ENCODE measurements around the gene TMEM236. TPM values are rescaled to one million over a fixed set of nuclear protein-coding genes. Genes with fewer than 3 reads are reported as not detected.

TMEM236 gene
- total RNA-seq, 4 donors from 2014 or later = 0.34 to 1.2 (median 0.89) TPM

GRCh38 chr10:17782921-17783665 lies 31.1 kb downstream of the TMEM236 start:
- no peaks in the 10 kb centered on the region for H3K9me3 ChIP-seq
- WGBS = 72% methylated on average over 16 of the region's 16 CpGs
- no peak for TF ChIP-seq EP300 (IDR thresholded peaks at IDR 0.05)
- no peaks in the 10 kb centered on the region for H3K27me3 ChIP-seq
- no peak for DNase-seq (ENCODE audit: extremely low spot score)
- intact Hi-C loops (cut with DNase I) = no loop called here
- H3K4me1 ChIP-seq = peaks cover 0 to 10% (median 10%) of the 10 kb centered on the region in 4 donors
- H3K4me3 ChIP-seq = no peak overlapping the region
- H3K36me3 ChIP-seq = no peaks in the 10 kb centered on the region
- H3K27ac ChIP-seq (replicated peaks in 1 of 4) = no peak overlapping the region

GRCh38 chr10:17783751-17784150 lies 31.8 kb downstream of the TMEM236 start:
- Histone ChIP-seq H3K27ac (replicated peaks in 1 of 4) (no peak overlapping the region), H3K36me3 (no peaks in the 10 kb centered on the region), H3K27me3 (no peaks in the 10 kb centered on the region), H3K4me3 (no peak overlapping the region), H3K9me3 (no peaks in the 10 kb centered on the region), H3K4me1 (peaks cover 0 to 10% (median 10%) of the 10 kb centered on the region in 4 donors)
- no peak for DNase-seq (ENCODE audit: extremely low spot score)
- 72% methylated on average over 1 of the region's 1 CpG for WGBS
- TF ChIP-seq CTCF (IDR thresholded peaks at IDR 0.05) (no peak), POLR2AphosphoS5 (IDR thresholded peaks at IDR 0.05) (no peak), POLR2A (IDR thresholded peaks at IDR 0.05; ENCODE audit: low read depth) (no peak), EP300 (IDR thresholded peaks at IDR 0.05) (no peak)
- intact Hi-C loops (cut with DNase I) = no loop called here

GRCh38 chr10:17784688-17785087 lies 32.7 kb downstream of the TMEM236 start:
- H3K27ac ChIP-seq (replicated peaks in 1 of 4) = no peak overlapping the region
- peaks cover 0 to 10% (median 10%) of the 10 kb centered on the region in 4 donors for H3K4me1 ChIP-seq
- intact Hi-C loops (cut with DNase I) = no loop called here
- TF ChIP-seq CTCF (IDR thresholded peaks at IDR 0.05) = no peak
- TF ChIP-seq EP300 (IDR thresholded peaks at IDR 0.05) = no peak
- no peak for TF ChIP-seq POLR2A (IDR thresholded peaks at IDR 0.05; ENCODE audit: low read depth)
- TF ChIP-seq POLR2AphosphoS5 (IDR thresholded peaks at IDR 0.05) = no peak
- H3K27me3 ChIP-seq = no peaks in the 10 kb centered on the region
- WGBS = 58% methylated on average over 3 of the region's 3 CpGs
- no peaks in the 10 kb centered on the region for H3K36me3 ChIP-seq
- no peaks in the 10 kb centered on the region for H3K9me3 ChIP-seq
- no peak for DNase-seq (ENCODE audit: extremely low spot score)
- H3K4me3 ChIP-seq = no peak overlapping the region

- TF ChIP-seq CTCF (IDR thresholded peaks at IDR 0.05) (no peak), EP300 (IDR thresholded peaks at IDR 0.05) (no peak), POLR2A (IDR thresholded peaks at IDR 0.05; ENCODE audit: low read depth) (no peak), POLR2AphosphoS5 (IDR thresholded peaks at IDR 0.05) (no peak)
- DNase-seq (ENCODE audit: extremely low spot score) = peak; percentile 79
- 76% methylated on average over 5 of the region's 5 CpGs for WGBS
- Histone ChIP-seq H3K27me3 (no peaks in the 10 kb centered on the region), H3K36me3 (no peaks in the 10 kb centered on the region), H3K4me3 (no peak overlapping the region), H3K9me3 (no peaks in the 10 kb centered on the region), H3K4me1 (peaks cover 0 to 10% (median 10%) of the 10 kb centered on the region in 4 donors), H3K27ac (replicated peaks in 1 of 4) (no peak overlapping the region)
- intact Hi-C loops (cut with DNase I) = no loop called here
These were observed 33.4 kb downstream of the TMEM236 start for GRCh38 chr10:17785276-17785930.

GRCh38 chr10:17787087-17787961 lies 35.3 kb downstream of the TMEM236 start:
- intact Hi-C loops (cut with DNase I) = no loop called here
- WGBS = 82% methylated on average over 12 of the region's 13 CpGs
- Histone ChIP-seq H3K9me3 (no peaks in the 10 kb centered on the region), H3K4me3 (no peak overlapping the region), H3K36me3 (no peaks in the 10 kb centered on the region), H3K27me3 (no peaks in the 10 kb centered on the region), H3K27ac (replicated peaks in 1 of 4) (no peak overlapping the region), H3K4me1 (peaks cover 0 to 10% (median 10%) of the 10 kb centered on the region in 4 donors)
- no peak for TF ChIP-seq EP300 (IDR thresholded peaks at IDR 0.05)
- TF ChIP-seq POLR2A (IDR thresholded peaks at IDR 0.05; ENCODE audit: low read depth) = no peak
- no peak for TF ChIP-seq POLR2AphosphoS5 (IDR thresholded peaks at IDR 0.05)
- TF ChIP-seq CTCF (IDR thresholded peaks at IDR 0.05) = no peak
- DNase-seq (ENCODE audit: extremely low spot score) = peak; percentile 77
